HepG2 (cell line): ENCODE data around the gene GRB2. TPM values are rescaled to one million over a fixed set of nuclear protein-coding genes. Genes with fewer than 3 reads are reported as not detected.

Experiments used
- DMTF1 ChIP-seq: sonication (generic); formaldehyde crosslinking; IDR thresholded peaks from 2 replicates; pipeline ENCODE4 v1.4.0; 2020; ENCODE audit warnings: mild to moderate bottlenecking, missing genetic modification reagents
- FOSL2 ChIP-seq: sonication (generic); formaldehyde crosslinking; IDR thresholded peaks from 2 replicates; pipeline ENCODE4 v1.4.0; 2020; ENCODE audit warnings: missing genetic modification reagents
- IRF2 ChIP-seq: IDR thresholded peaks from 2 replicates; pipeline ENCODE4 v1.6.1; 2018; ENCODE audit warnings: missing genetic modification reagents, missing compliant biosample characterization
- KDM5B ChIP-seq: sonication (generic); formaldehyde crosslinking; IDR thresholded peaks from 2 replicates; pipeline ENCODE4 v1.4.0; 2020; ENCODE audit warnings: missing genetic modification reagents, mild to moderate bottlenecking, borderline replicate concordance
- LRRFIP1 ChIP-seq: sonication (generic); formaldehyde crosslinking; conservative IDR thresholded peaks from 2 replicates; pipeline ENCODE4 v1.4.0; 2020; ENCODE audit warnings: missing genetic modification reagents
- TCF12 ChIP-seq, 2 experiments: fragments of 450-650 bp in 1 of 2; sonication (generic) in 1 of 2; formaldehyde crosslinking in 1 of 2; IDR thresholded peaks; 2 replicates each; pipeline versions ENCODE4 v1.6.1 to v1.8.0; 2017 to 2022; ENCODE audit warnings: antibody characterized with exemption in 1 of 2, mild to moderate bottlenecking in 1 of 2, missing genetic modification reagents in 1 of 2, moderate library complexity in 1 of 2
- TOPORS ChIP-seq: sonication (generic); formaldehyde crosslinking; IDR thresholded peaks from 2 replicates; pipeline ENCODE4 v1.8.0; 2023; ENCODE audit warnings: mild to moderate bottlenecking, missing genetic modification reagents
- ZBTB7A ChIP-seq: sonication (generic); formaldehyde crosslinking; IDR thresholded peaks from 2 replicates; pipeline ENCODE4 v1.8.0; 2022; ENCODE audit warnings: mild to moderate bottlenecking, missing genetic modification reagents
- ZNF292 ChIP-seq: sonication (generic); formaldehyde crosslinking; IDR thresholded peaks from 2 replicates; pipeline ENCODE4 v1.8.1; 2022; ENCODE audit warnings: mild to moderate bottlenecking, low read depth, missing genetic modification reagents, borderline replicate concordance
- ZNF577 ChIP-seq: sonication (generic); formaldehyde crosslinking; IDR thresholded peaks from 2 replicates; pipeline ENCODE4 v1.4.0; 2020; ENCODE audit warnings: mild to moderate bottlenecking, low read depth, missing genetic modification reagents, borderline replicate concordance
- ZSCAN29 ChIP-seq: sonication (generic); formaldehyde crosslinking; conservative IDR thresholded peaks from 2 replicates; pipeline ENCODE4 v1.4.0; 2020; ENCODE audit warnings: mild to moderate bottlenecking, missing genetic modification reagents
- polyA plus RNA-seq, 8 experiments: library from polyadenylated mRNA; depleted of rRNA in 3 of 8; stranded (reverse) in 7 of 8; unstranded in 1 of 8; fragments of >200 nt; fragmentation: Illumina TruSeq in 4 of 8; extraction: Trizol in 4 of 8; gene quantifications; 2 replicates each; pipeline versions ENCODE4 v1.2.1 to v1.2.3, GENCODE V29; 2011 to 2016; ENCODE audit warnings: low read depth in 4 of 8, missing spikeins in 1 of 8, mixed read lengths in 1 of 8; ENCODE audit not compliant: insufficient read depth in 1 of 8
- total RNA-seq, 5 experiments: library from RNA; depleted of rRNA; stranded (reverse); fragments of >200 nt; fragmentation: Illumina TruSeq; extraction: Trizol; gene quantifications; 2 replicates each; pipeline ENCODE4 v1.2.3, GENCODE V29; 2016; ENCODE audit warnings: low read depth in 1 of 5
- TF ChIP-seq, protein P1 (sequence below): sonication (generic); formaldehyde crosslinking; IDR thresholded peaks from 2 replicates; pipeline ENCODE4 v1.4.0; 2020; ENCODE audit warnings: missing genetic modification reagents, borderline replicate concordance
- TF ChIP-seq, protein P2 (sequence below): sonication (generic); formaldehyde crosslinking; IDR thresholded peaks from 2 replicates; pipeline ENCODE4 v1.8.1; 2023; ENCODE audit warnings: missing genetic modification reagents, inconsistent platforms, borderline replicate concordance
- TF ChIP-seq, protein P3 (sequence below): sonication (generic); formaldehyde crosslinking; IDR thresholded peaks from 2 replicates; pipeline ENCODE4 v1.4.0; 2020; ENCODE audit warnings: missing genetic modification reagents, mild to moderate bottlenecking, borderline replicate concordance
- TF ChIP-seq, protein P4 (sequence below): sonication (generic); formaldehyde crosslinking; conservative IDR thresholded peaks from 2 replicates; pipeline ENCODE4 v1.4.0; 2020; ENCODE audit warnings: missing genetic modification reagents

GRB2 gene
- total and polyA plus RNA-seq, 2 of the 13 experiments (the other 11 are each of a cell fraction or from before 2014, with no cell fraction given): 84.6 to 92.3 TPM

DNA sequence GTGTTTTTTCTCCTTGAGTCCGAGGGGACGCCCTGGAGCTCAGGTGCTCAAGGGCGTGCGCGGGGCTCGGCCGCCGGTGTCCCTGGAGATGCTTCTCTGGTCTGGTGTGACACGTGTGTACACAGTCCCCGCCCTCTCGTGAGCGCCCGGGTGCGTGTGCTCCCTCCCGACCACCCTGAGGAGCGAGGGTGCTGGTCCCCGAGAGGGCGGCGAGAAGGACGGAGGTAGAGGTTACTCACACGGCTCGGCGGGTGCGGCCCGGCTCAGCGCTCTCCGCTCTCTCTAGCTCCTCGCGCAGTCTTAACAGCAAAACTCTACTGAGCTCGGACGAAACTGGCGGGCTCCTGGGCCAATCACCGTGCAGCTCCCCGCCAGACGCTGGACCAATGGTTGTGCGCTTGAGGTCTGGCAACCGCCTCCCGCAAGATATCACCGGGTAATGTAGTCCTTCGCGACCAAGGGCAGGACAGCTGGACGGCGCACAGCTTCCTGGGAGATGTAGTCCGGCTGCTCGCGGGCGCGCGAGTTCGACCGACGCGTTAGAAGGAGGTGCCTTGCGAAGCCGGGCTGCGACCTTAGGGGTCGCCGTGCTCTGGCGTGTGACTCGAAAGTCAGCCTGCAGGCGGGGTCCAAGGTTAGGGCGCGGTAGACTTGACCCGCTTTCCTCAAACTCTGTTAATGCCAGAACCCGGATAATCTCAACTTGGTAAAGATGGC, 116.2 kb downstream of the GRB2 start, which contains the start of gene SLC25A19 (continued):
- TF ChIP-seq DMTF1 (CRISPR knock-in tag) (no peak), LRRFIP1 (CRISPR knock-in tag) (no peak), TOPORS (CRISPR knock-in tag) (peak; percentile 97), TCF12 (IDR thresholded peaks at IDR 0.05) (no peak), TCF12 (CRISPR knock-in tag; IDR thresholded peaks at IDR 0.05) (0 out of 2 replicates have a peak, but pooled peaks have one; percentile 11), ZSCAN29 (CRISPR knock-in tag) (peak; percentile 81; the same call in 1 of the 2 replicates), KDM5B (CRISPR knock-in tag) (peak; percentile 94), IRF2 (CRISPR knock-in tag) (peak; percentile 99), ZNF577 (no peak), FOSL2 (CRISPR knock-in tag) (no peak; the same call in none of the 2 replicates), ZNF292 (CRISPR knock-in tag) (peak; percentile 96; the same call in 1 of the 2 replicates), ZBTB7A (no peak; the same call in none of the 2 replicates)
- TF ChIP-seq, protein P1, sequence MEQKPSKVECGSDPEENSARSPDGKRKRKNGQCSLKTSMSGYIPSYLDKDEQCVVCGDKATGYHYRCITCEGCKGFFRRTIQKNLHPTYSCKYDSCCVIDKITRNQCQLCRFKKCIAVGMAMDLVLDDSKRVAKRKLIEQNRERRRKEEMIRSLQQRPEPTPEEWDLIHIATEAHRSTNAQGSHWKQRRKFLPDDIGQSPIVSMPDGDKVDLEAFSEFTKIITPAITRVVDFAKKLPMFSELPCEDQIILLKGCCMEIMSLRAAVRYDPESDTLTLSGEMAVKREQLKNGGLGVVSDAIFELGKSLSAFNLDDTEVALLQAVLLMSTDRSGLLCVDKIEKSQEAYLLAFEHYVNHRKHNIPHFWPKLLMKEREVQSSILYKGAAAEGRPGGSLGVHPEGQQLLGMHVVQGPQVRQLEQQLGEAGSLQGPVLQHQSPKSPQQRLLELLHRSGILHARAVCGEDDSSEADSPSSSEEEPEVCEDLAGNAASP: peak; percentile 75; the same call in 1 of the 2 replicates
- TF ChIP-seq, protein P2, sequence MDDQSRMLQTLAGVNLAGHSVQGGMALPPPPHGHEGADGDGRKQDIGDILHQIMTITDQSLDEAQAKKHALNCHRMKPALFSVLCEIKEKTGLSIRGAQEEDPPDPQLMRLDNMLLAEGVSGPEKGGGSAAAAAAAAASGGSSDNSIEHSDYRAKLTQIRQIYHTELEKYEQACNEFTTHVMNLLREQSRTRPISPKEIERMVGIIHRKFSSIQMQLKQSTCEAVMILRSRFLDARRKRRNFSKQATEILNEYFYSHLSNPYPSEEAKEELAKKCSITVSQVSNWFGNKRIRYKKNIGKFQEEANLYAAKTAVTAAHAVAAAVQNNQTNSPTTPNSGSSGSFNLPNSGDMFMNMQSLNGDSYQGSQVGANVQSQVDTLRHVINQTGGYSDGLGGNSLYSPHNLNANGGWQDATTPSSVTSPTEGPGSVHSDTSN (CRISPR knock-in tag): no peak; the same call in 1 of the 2 replicates
- TF ChIP-seq, protein P3, sequence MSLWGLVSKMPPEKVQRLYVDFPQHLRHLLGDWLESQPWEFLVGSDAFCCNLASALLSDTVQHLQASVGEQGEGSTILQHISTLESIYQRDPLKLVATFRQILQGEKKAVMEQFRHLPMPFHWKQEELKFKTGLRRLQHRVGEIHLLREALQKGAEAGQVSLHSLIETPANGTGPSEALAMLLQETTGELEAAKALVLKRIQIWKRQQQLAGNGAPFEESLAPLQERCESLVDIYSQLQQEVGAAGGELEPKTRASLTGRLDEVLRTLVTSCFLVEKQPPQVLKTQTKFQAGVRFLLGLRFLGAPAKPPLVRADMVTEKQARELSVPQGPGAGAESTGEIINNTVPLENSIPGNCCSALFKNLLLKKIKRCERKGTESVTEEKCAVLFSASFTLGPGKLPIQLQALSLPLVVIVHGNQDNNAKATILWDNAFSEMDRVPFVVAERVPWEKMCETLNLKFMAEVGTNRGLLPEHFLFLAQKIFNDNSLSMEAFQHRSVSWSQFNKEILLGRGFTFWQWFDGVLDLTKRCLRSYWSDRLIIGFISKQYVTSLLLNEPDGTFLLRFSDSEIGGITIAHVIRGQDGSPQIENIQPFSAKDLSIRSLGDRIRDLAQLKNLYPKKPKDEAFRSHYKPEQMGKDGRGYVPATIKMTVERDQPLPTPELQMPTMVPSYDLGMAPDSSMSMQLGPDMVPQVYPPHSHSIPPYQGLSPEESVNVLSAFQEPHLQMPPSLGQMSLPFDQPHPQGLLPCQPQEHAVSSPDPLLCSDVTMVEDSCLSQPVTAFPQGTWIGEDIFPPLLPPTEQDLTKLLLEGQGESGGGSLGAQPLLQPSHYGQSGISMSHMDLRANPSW (CRISPR knock-in tag): peak; percentile 93; the same call in 1 of the 2 replicates
- TF ChIP-seq, protein P4, sequence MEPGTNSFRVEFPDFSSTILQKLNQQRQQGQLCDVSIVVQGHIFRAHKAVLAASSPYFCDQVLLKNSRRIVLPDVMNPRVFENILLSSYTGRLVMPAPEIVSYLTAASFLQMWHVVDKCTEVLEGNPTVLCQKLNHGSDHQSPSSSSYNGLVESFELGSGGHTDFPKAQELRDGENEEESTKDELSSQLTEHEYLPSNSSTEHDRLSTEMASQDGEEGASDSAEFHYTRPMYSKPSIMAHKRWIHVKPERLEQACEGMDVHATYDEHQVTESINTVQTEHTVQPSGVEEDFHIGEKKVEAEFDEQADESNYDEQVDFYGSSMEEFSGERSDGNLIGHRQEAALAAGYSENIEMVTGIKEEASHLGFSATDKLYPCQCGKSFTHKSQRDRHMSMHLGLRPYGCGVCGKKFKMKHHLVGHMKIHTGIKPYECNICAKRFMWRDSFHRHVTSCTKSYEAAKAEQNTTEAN (CRISPR knock-in tag): no peak
